HepG2 (cell line): ENCODE results near the gene CA4. TPM values are rescaled to one million over a fixed set of nuclear protein-coding genes. Genes with fewer than 3 reads are reported as not detected.
A peak's percentile ranks its signal among the peaks of the same experiment; 100 is the strongest.

ENCODE experiments used
- ATAC-seq: fragments of 200-7000 bp; cut with Tn5 transposase; 3 replicates; pipeline ENCODE4 v1.9.1; 2020; ENCODE audit warnings: mild to moderate bottlenecking, moderate library complexity
- BruUV-seq: library from RNA; stranded (reverse); fragments of 400-500 nt; replicated peaks from 2 replicates; lab custom pipeline; 2021; lab: Mats Ljungman, UMichigan
- CTCF ChIA-PET: fragments of 300-600 bp; formaldehyde crosslinking; extraction: SDS; loops from one replicate; lab custom pipeline; 2021; ENCODE audit warnings: low total read pairs, inconsistent platforms, low intra/inter-chr PET ratio; lab: Yijun Ruan, JAX
- POLR2A ChIA-PET: fragments of 350-600 bp; sonication (Branson Sonifier 250); formaldehyde crosslinking; loops from one replicate; lab custom pipeline; 2020; ENCODE audit warnings: antibody characterized with exemption, inconsistent platforms; lab: Yijun Ruan, JAX
- DNase-seq: peaks from one replicate; pipeline ENCODE4 v3.0.0-alpha.2; 2015; ENCODE audit warnings: low spot score
- FAIRE-seq: peaks from 3 replicates; lab custom pipeline; 2011; peaks lifted over from hg19 to GRCh38; lab: Jason Lieb, UNC
- H2AFZ ChIP-seq: one replicate; pipeline ENCODE4 v1.6.1; 2011; ENCODE audit warnings: low read length, inconsistent platforms
- H3K27ac ChIP-seq: fragments of 300-600 bp; 3 replicates; pipeline ENCODE4 v1.8.0; 2011; ENCODE audit warnings: mixed run types, mild to moderate bottlenecking, mixed read lengths, low read length, inconsistent platforms; ENCODE audit not compliant: insufficient read depth; ENCODE audit errors: extremely low read length
- H3K27me3 ChIP-seq, 2 experiments: fragments of 200-600 bp in 1 of 2; 2 replicates in 1 of 2; 3 replicates in 1 of 2; pipeline versions ENCODE4 v1.6.0 to v1.8.0; 2011; ENCODE audit warnings: low read length in 2 of 2, mild to moderate bottlenecking in 2 of 2, moderate library complexity in 2 of 2, inconsistent platforms in 1 of 2; ENCODE audit not compliant: insufficient read depth in 2 of 2, control insufficient read depth in 1 of 2
- H3K36me3 ChIP-seq, 2 experiments: fragments of 200-600 bp in 1 of 2; replicated peaks in 1 of 2; 2 replicates in 1 of 2; 3 replicates in 1 of 2; pipeline versions ENCODE4 v1.5.1 to v1.8.0; 2011; ENCODE audit warnings: low read length in 2 of 2, inconsistent platforms in 1 of 2; ENCODE audit not compliant: insufficient read depth in 2 of 2, control insufficient read depth in 1 of 2
- H3K4me1 ChIP-seq: 2 replicates; pipeline ENCODE4 v1.5.1; 2012; ENCODE audit warnings: low read length, inconsistent platforms; ENCODE audit not compliant: insufficient read depth
- H3K4me2 ChIP-seq: 2 replicates; pipeline ENCODE4 v1.6.0; 2011; ENCODE audit warnings: low read depth, low read length, inconsistent platforms
- H3K4me3 ChIP-seq, 3 experiments: fragments of 200-600 bp in 1 of 3; sonication (generic), shearing (Covaris generic) in 1 of 3; replicated peaks in 1 of 3; 2 replicates each; pipeline ENCODE4 v1.5.1; 2011 to 2016; ENCODE audit warnings: low read length in 3 of 3, inconsistent platforms in 2 of 3, low read depth in 2 of 3, mild to moderate bottlenecking in 2 of 3, control low read depth in 1 of 3, mixed read lengths in 1 of 3; ENCODE audit not compliant: insufficient read depth in 1 of 3
- H3K79me2 ChIP-seq: one replicate; pipeline ENCODE4 v1.6.1; 2011; ENCODE audit warnings: low read length, inconsistent platforms; ENCODE audit not compliant: insufficient read depth
- H3K9ac ChIP-seq: 2 replicates; pipeline ENCODE4 v1.6.0; 2011; ENCODE audit warnings: mild to moderate bottlenecking, low read depth, low read length, inconsistent platforms; ENCODE audit not compliant: insufficient read depth
- H3K9me3 ChIP-seq: 2 replicates; pipeline ENCODE4 v1.5.1; 2012; ENCODE audit warnings: mild to moderate bottlenecking, low read length
- H4K20me1 ChIP-seq: 2 replicates; pipeline ENCODE4 v1.6.0; 2011; ENCODE audit warnings: inconsistent platforms, mild to moderate bottlenecking, low read length, moderate library complexity; ENCODE audit not compliant: insufficient read depth
- CEBPG ChIP-seq: IDR thresholded peaks from 2 replicates; pipeline ENCODE4 v1.6.1; 2016
- ZNF646 ChIP-seq: sonication (generic); formaldehyde crosslinking; IDR thresholded peaks from 2 replicates; pipeline ENCODE4 v1.9.0; 2021; ENCODE audit warnings: mild to moderate bottlenecking, missing genetic modification reagents
- WGBS: methylation state at CpG from one replicate; pipeline ENCODE4 v1.1.6; 2017; ENCODE audit warnings: low lambda C conversion rate; 5-methylcytosine and 5-hydroxymethylcytosine counted together
- in situ Hi-C: cut with HindIII; loops from 2 replicates; pipeline ENCODE4 v1.10.0; 2017; ENCODE audit warnings: low pct_unique_long_range_greater_than_20kb; ENCODE audit not compliant: extremely low pct_ligation_motif_present
- intact Hi-C: fragments of 100-400 bp; cut with micrococcal nuclease; formaldehyde crosslinking; loops from one replicate; pipeline ENCODE4 v1.10.0; 2022; ENCODE audit not compliant: unreplicated experiment
- polyA plus RNA-seq, 8 experiments: library from polyadenylated mRNA; depleted of rRNA in 3 of 8; stranded (reverse) in 7 of 8; unstranded in 1 of 8; fragments of >200 nt; fragmentation: Illumina TruSeq in 4 of 8; extraction: Trizol in 4 of 8; gene quantifications; 2 replicates each; pipeline versions ENCODE4 v1.2.1 to v1.2.3, GENCODE V29; 2011 to 2016; ENCODE audit warnings: low read depth in 4 of 8, missing spikeins in 1 of 8, mixed read lengths in 1 of 8; ENCODE audit not compliant: insufficient read depth in 1 of 8
- total RNA-seq, 5 experiments: library from RNA; depleted of rRNA; stranded (reverse); fragments of >200 nt; fragmentation: Illumina TruSeq; extraction: Trizol; gene quantifications; 2 replicates each; pipeline ENCODE4 v1.2.3, GENCODE V29; 2016; ENCODE audit warnings: low read depth in 1 of 5

CA4 gene
- total and polyA plus RNA-seq, 2 of the 13 experiments (the other 11 are each of a cell fraction or from before 2014, with no cell fraction given), result not detected

GRCh38 chr17:60155427-60155814 is 5.6 kb downstream of the CA4 start:
- POLR2A ChIA-PET, result no interaction called here
- CTCF ChIA-PET, result no interaction called here
- in situ Hi-C loops (no loop called here), intact Hi-C loops (no loop called here)
- H3K36me3 ChIP-seq, result no peaks in the 10 kb centered on the region
- FAIRE-seq (no peak), DNase-seq (no peak), ATAC-seq (no peak)
- peaks cover 18 to 90% of the 10 kb centered on the region in 2 experiments for H3K27me3 ChIP-seq
- H2AFZ ChIP-seq, result no peak overlapping the region
- H3K4me2 ChIP-seq, result no peak overlapping the region
- H3K79me2 ChIP-seq, result no peaks in the 10 kb centered on the region
- no TSS peak for BruUV-seq
- no peak overlapping the region for H3K9ac ChIP-seq
- no peak overlapping the region for H3K4me3 ChIP-seq
- TF ChIP-seq ZNF646 (CRISPR knock-in tag) (peak; percentile 85; the same call in 1 of the 2 replicates), CEBPG (CRISPR knock-in tag) (no peak)
- no peak overlapping the region for H3K27ac ChIP-seq
- no peaks in the 10 kb centered on the region; the same call in 1 of the 2 replicates for H3K4me1 ChIP-seq
- WGBS, result 8% methylated on average over 3 of the region's 3 CpGs
- no peaks in the 10 kb centered on the region for H4K20me1 ChIP-seq
- H3K9me3 ChIP-seq, result no peaks in the 10 kb centered on the region
